ENCODE measurements around the gene PDZRN3. TPM values are rescaled to one million over a fixed set of nuclear protein-coding genes. Genes with fewer than 3 reads are reported as not detected.

The PDZRN3 gene
- total RNA-seq, 1 donor from 2014 or later = 28.7 TPM

GRCh38 chr3:73600293-73600938, 24.3 kb downstream of the PDZRN3 start:
- Mint-ChIP-seq H3K36me3 (ENCODE audit: insufficient read depth) (peaks cover 8% of the 10 kb centered on the region), H3K4me3 (ENCODE audit: low read depth) (no peak overlapping the region), H3K27ac (no peak overlapping the region), H3K9me3 (ENCODE audit: low read depth) (peaks cover 2% of the 10 kb centered on the region), H3K4me1 (ENCODE audit: low read depth) (peaks cover 5% of the 10 kb centered on the region), H3K27me3 (no peaks in the 10 kb centered on the region)
- DNase-seq (ENCODE audit: low spot score, unreplicated experiment) = no peak
- no peak for TF ChIP-seq CTCF (IDR thresholded peaks at IDR 0.05; ENCODE audit: unreplicated experiment)

- Mint-ChIP-seq H3K27ac (no peak overlapping the region), H3K36me3 (ENCODE audit: insufficient read depth) (peaks cover 8% of the 10 kb centered on the region), H3K9me3 (ENCODE audit: low read depth) (peaks cover 2% of the 10 kb centered on the region), H3K4me1 (ENCODE audit: low read depth) (peaks cover 5% of the 10 kb centered on the region), H3K27me3 (no peaks in the 10 kb centered on the region), H3K4me3 (ENCODE audit: low read depth) (no peak overlapping the region)
- DNase-seq (ENCODE audit: low spot score, unreplicated experiment) = no peak
- no peak for TF ChIP-seq CTCF (IDR thresholded peaks at IDR 0.05; ENCODE audit: unreplicated experiment)
Measured at GRCh38 chr3:73599605-73600004, 25.1 kb downstream of the PDZRN3 start.

DNA sequence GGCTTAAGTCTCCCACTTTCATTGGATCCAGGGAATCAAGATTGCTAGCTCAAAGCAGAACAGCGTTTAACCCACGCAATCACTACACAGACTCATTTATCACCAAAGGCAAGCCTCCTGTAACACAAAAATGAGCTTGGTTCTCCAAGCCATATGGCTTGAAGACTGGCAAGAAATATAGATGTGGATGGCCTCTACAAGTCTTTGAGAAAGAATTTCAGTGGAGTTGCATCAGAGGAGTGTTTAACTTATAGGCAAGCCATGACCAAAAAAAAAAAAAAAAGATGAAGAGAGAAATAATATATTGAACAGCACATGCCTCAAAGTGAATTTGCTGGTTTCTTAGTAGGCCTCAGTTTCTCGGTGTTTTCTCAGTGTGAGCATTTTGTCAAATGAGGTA, 27.3 kb downstream of the PDZRN3 start:
- no peak for DNase-seq (ENCODE audit: low spot score, unreplicated experiment)
- H3K36me3 Mint-ChIP-seq (ENCODE audit: insufficient read depth) = peaks cover 8% of the 10 kb centered on the region
- H3K27me3 Mint-ChIP-seq = no peaks in the 10 kb centered on the region
- no peak for TF ChIP-seq CTCF (IDR thresholded peaks at IDR 0.05; ENCODE audit: unreplicated experiment)
- H3K9me3 Mint-ChIP-seq (ENCODE audit: low read depth) = peaks cover 2% of the 10 kb centered on the region
- H3K4me1 Mint-ChIP-seq (ENCODE audit: low read depth) = peaks cover 10% of the 10 kb centered on the region
- no peak overlapping the region for H3K27ac Mint-ChIP-seq
- H3K4me3 Mint-ChIP-seq (ENCODE audit: low read depth) = no peak overlapping the region

GRCh38 chr3:73592154-73593144, 32.3 kb downstream of the PDZRN3 start:
- Mint-ChIP-seq H3K9me3 (ENCODE audit: low read depth) (peaks cover 6% of the 10 kb centered on the region), H3K36me3 (ENCODE audit: insufficient read depth) (peaks cover 11% of the 10 kb centered on the region), H3K4me1 (ENCODE audit: low read depth) (peaks cover 17% of the 10 kb centered on the region), H3K4me3 (ENCODE audit: low read depth) (no peak overlapping the region), H3K27me3 (no peaks in the 10 kb centered on the region), H3K27ac (no peak overlapping the region)
- no peak for TF ChIP-seq CTCF (IDR thresholded peaks at IDR 0.05; ENCODE audit: unreplicated experiment)
- no peak for DNase-seq (ENCODE audit: low spot score, unreplicated experiment)

- H3K36me3 Mint-ChIP-seq (ENCODE audit: insufficient read depth) = peaks cover 11% of the 10 kb centered on the region
- no peak for DNase-seq (ENCODE audit: low spot score, unreplicated experiment)
- no peak overlapping the region for H3K27ac Mint-ChIP-seq
- no peak overlapping the region for H3K4me3 Mint-ChIP-seq (ENCODE audit: low read depth)
- TF ChIP-seq CTCF (IDR thresholded peaks at IDR 0.05; ENCODE audit: unreplicated experiment) = no peak
- no peaks in the 10 kb centered on the region for H3K27me3 Mint-ChIP-seq
- peaks cover 13% of the 10 kb centered on the region for H3K4me1 Mint-ChIP-seq (ENCODE audit: low read depth)
- H3K9me3 Mint-ChIP-seq (ENCODE audit: low read depth) = peaks cover 6% of the 10 kb centered on the region
Measured at GRCh38 chr3:73591286-73591800, 33.4 kb downstream of the PDZRN3 start.

Measured in progenitor cell of endocrine pancreas (in vitro differentiated cells).